GM12878 (cell line): ENCODE measurements around the gene CHD5. TPM values are rescaled to one million over a fixed set of nuclear protein-coding genes. Genes with fewer than 3 reads are reported as not detected.

Experiments used
- ATAC-seq: fragments of 200-7000 bp; cut with Tn5 transposase; 3 replicates; pipeline ENCODE4 v1.9.1; 2020; ENCODE audit warnings: mild to moderate bottlenecking, moderate library complexity
- BruUV-seq: library from RNA; stranded (reverse); fragments of 400-500 nt; replicated peaks from 2 replicates; lab custom pipeline; 2021; lab: Mats Ljungman, UMichigan
- CTCF ChIA-PET: fragments of 300-600 bp; sonication (Branson Sonifier 250); formaldehyde crosslinking; extraction: SDS; loops from one replicate; lab custom pipeline; 2021; ENCODE audit warnings: inconsistent platforms; lab: Yijun Ruan, JAX
- POLR2A ChIA-PET: fragments of 350-600 bp; formaldehyde crosslinking; extraction: SDS; loops from one replicate; lab custom pipeline; 2021; ENCODE audit warnings: inconsistent platforms; lab: Charles Lee
- RAD21 ChIA-PET: fragments of 300-600 bp; sonication (Branson Sonifier 250); formaldehyde crosslinking; loops from one replicate; lab custom pipeline; 2023; ENCODE audit warnings: antibody characterized with exemption; ENCODE audit not compliant: unreplicated experiment; lab: Charles Lee
- SMC1A ChIA-PET: fragments of 300-600 bp; sonication (Branson Sonifier 250); formaldehyde crosslinking; loops from one replicate; lab custom pipeline; 2023; ENCODE audit not compliant: unreplicated experiment, uncharacterized antibody; lab: Charles Lee
- DNase-seq: peaks from one replicate; pipeline ENCODE4 v3.0.0-alpha.2; 2011; ENCODE audit warnings: low read depth, low spot score
- FAIRE-seq: peaks from 3 replicates; lab custom pipeline; 2011; peaks lifted over from hg19 to GRCh38; lab: Jason Lieb, UNC
- H2AFZ ChIP-seq: 2 replicates; pipeline ENCODE4 v1.6.0; 2011; ENCODE audit warnings: low read depth, low read length, control low read depth; ENCODE audit not compliant: control insufficient read depth
- H3K27ac ChIP-seq: 2 replicates; pipeline ENCODE4 v1.5.1; 2011; ENCODE audit warnings: control low read depth; ENCODE audit not compliant: control insufficient read depth, insufficient read depth
- H3K27me3 ChIP-seq, 2 experiments: replicated peaks in 1 of 2; 2 replicates each; pipeline versions ENCODE4 v1.6.0 to v1.6.1; 2011; ENCODE audit warnings: low read length in 1 of 2; ENCODE audit not compliant: control insufficient read depth in 2 of 2, insufficient read depth in 2 of 2
- H3K36me3 ChIP-seq, 2 experiments: 2 replicates each; pipeline ENCODE4 v1.5.1; 2011; ENCODE audit warnings: low read length in 1 of 2; ENCODE audit not compliant: control insufficient read depth in 2 of 2, insufficient read depth in 2 of 2
- H3K4me1 ChIP-seq: 2 replicates; pipeline ENCODE4 v1.6.1; 2011; ENCODE audit warnings: mild to moderate bottlenecking, low read length, moderate library complexity, mixed read lengths; ENCODE audit not compliant: control insufficient read depth, insufficient read depth
- H3K4me2 ChIP-seq: 2 replicates; pipeline ENCODE4 v1.6.0; 2011; ENCODE audit warnings: control low read depth; ENCODE audit not compliant: control insufficient read depth, insufficient read depth
- H3K4me3 ChIP-seq: fragments of 200-600 bp; sonication (generic); 2 replicates; pipeline ENCODE4 v1.5.1; 2016
- H3K79me2 ChIP-seq: 2 replicates; pipeline ENCODE4 v1.6.0; 2011; ENCODE audit warnings: low read length; ENCODE audit not compliant: control insufficient read depth, insufficient read depth
- H3K9ac ChIP-seq: 2 replicates; pipeline ENCODE4 v1.8.0; 2011; ENCODE audit warnings: low read length, control low read depth, mixed read lengths; ENCODE audit not compliant: control insufficient read depth, insufficient read depth
- H3K9me3 ChIP-seq: replicated peaks from 3 replicates; pipeline ENCODE4 v1.5.1; 2011; ENCODE audit warnings: mild to moderate bottlenecking, low read length; ENCODE audit not compliant: control insufficient read depth, insufficient read depth
- H4K20me1 ChIP-seq: 2 replicates; pipeline ENCODE4 v1.6.0; 2011; ENCODE audit not compliant: control insufficient read depth, insufficient read depth
- BMI1 ChIP-seq: fragments of 450-650 bp; IDR thresholded peaks from 2 replicates; pipeline ENCODE4 v1.6.1; 2016; ENCODE audit warnings: mild to moderate bottlenecking, moderate library complexity, borderline replicate concordance
- CBFB ChIP-seq: IDR thresholded peaks from 2 replicates; pipeline ENCODE4 v1.6.1; 2016; ENCODE audit warnings: antibody characterized with exemption, low read depth
- HDAC2 ChIP-seq: fragments of 200-600 bp; sonication (generic); IDR thresholded peaks from 2 replicates; pipeline ENCODE4 v1.6.1; 2017
- MTA2 ChIP-seq: fragments of 450-650 bp; IDR thresholded peaks from 2 replicates; pipeline ENCODE4 v1.6.1; 2016; ENCODE audit warnings: low read depth, mild to moderate bottlenecking, moderate library complexity
- MYC ChIP-seq: IDR thresholded peaks from 2 replicates; pipeline ENCODE4 v1.6.1; 2011; ENCODE audit warnings: mild to moderate bottlenecking, low read length, moderate library complexity, inconsistent platforms; ENCODE audit not compliant: insufficient read depth, insufficient replicate concordance, insufficient read length, severe bottlenecking
- NFYA ChIP-seq: IDR thresholded peaks from 2 replicates; pipeline ENCODE4 v1.6.1; 2011; ENCODE audit warnings: low read depth, mild to moderate bottlenecking, low read length, improper control_type of control experiment, borderline replicate concordance
- NRF1 ChIP-seq: conservative IDR thresholded peaks from 2 replicates; pipeline ENCODE4 v1.6.1; 2011; ENCODE audit warnings: mild to moderate bottlenecking, low read depth, low read length, improper control_type of control experiment
- RBBP5 ChIP-seq: fragments of 200-600 bp; sonication (generic); conservative IDR thresholded peaks from 2 replicates; pipeline ENCODE4 v1.6.1; 2016
- SMAD5 ChIP-seq: IDR thresholded peaks from 2 replicates; pipeline ENCODE4 v1.6.1; 2016; ENCODE audit warnings: antibody characterized with exemption, low read depth
- SMC3 ChIP-seq: IDR thresholded peaks from 2 replicates; pipeline ENCODE4 v1.6.1; 2011; ENCODE audit warnings: low read length, improper control_type of control experiment, borderline replicate concordance
- WRNIP1 ChIP-seq: IDR thresholded peaks from 2 replicates; pipeline ENCODE4 v1.6.1; 2011; ENCODE audit warnings: low read depth, low read length, improper control_type of control experiment, borderline replicate concordance
- YBX1 ChIP-seq: fragments of 450-650 bp; IDR thresholded peaks from 2 replicates; pipeline ENCODE4 v1.6.1; 2016; ENCODE audit warnings: antibody characterized with exemption
- ZNF217 ChIP-seq: fragments of 450-650 bp; IDR thresholded peaks from 2 replicates; pipeline ENCODE4 v1.6.1; 2017; ENCODE audit warnings: antibody characterized with exemption, mild to moderate bottlenecking
- WGBS: methylation state at CpG from one replicate; pipeline ENCODE4 v1.1.6; 2016; ENCODE audit warnings: low lambda C conversion rate; ENCODE audit not compliant: insufficient replicate concordance, insufficient coverage; ENCODE audit errors: missing lambda C conversion rate; 5-methylcytosine and 5-hydroxymethylcytosine counted together
- in situ Hi-C: fragments of 300-500 bp; cut with MboI; formaldehyde crosslinking; loops from 9 replicates; pipeline ENCODE4 v1.14.3; 2018; ENCODE audit warnings: mixed read lengths
- intact Hi-C: fragments of 100-400 bp; cut with micrococcal nuclease; formaldehyde crosslinking; loops from one replicate; pipeline ENCODE4 v1.14.2; 2022; ENCODE audit not compliant: unreplicated experiment
- polyA plus RNA-seq, 11 experiments: library from polyadenylated mRNA; depleted of rRNA in 4 of 11; unstranded in 6 of 11; stranded (reverse) in 5 of 11; fragments of >200 nt; fragmentation: Nextera tagmentation in 4 of 11; fragmentation: Illumina TruSeq in 1 of 11; extraction: Ambion mirVana in 4 of 11; extraction: Trizol in 1 of 11; gene quantifications; 1 replicate in 1 of 11; 2 replicates in 10 of 11; pipeline versions ENCODE4 v1.2.1 to v1.2.3, GENCODE V29; 2011 to 2016; ENCODE audit warnings: inconsistent platforms in 2 of 11, missing spikeins in 2 of 11, low read depth in 1 of 11
- total RNA-seq, 4 experiments: library from RNA; depleted of rRNA in 3 of 4; stranded (reverse); fragments of >200 nt in 3 of 4; fragmentation: Illumina TruSeq in 1 of 4; extraction: Trizol in 1 of 4; gene quantifications; 2 replicates each; pipeline versions ENCODE4 v1.2.1 to v1.2.3, GENCODE V29; 2013 to 2021
- TF ChIP-seq, protein P1 (sequence below): IDR thresholded peaks from 2 replicates; pipeline ENCODE4 v1.6.1; 2011; ENCODE audit warnings: low read depth, low read length, improper control_type of control experiment, borderline replicate concordance

CHD5 gene
- total and polyA plus RNA-seq, 10 of the 15 experiments (the other 5 are each of a cell fraction or from before 2014, with no cell fraction given): 0.03 to 0.49 (median 0.13) TPM; not detected in 3

DNA sequence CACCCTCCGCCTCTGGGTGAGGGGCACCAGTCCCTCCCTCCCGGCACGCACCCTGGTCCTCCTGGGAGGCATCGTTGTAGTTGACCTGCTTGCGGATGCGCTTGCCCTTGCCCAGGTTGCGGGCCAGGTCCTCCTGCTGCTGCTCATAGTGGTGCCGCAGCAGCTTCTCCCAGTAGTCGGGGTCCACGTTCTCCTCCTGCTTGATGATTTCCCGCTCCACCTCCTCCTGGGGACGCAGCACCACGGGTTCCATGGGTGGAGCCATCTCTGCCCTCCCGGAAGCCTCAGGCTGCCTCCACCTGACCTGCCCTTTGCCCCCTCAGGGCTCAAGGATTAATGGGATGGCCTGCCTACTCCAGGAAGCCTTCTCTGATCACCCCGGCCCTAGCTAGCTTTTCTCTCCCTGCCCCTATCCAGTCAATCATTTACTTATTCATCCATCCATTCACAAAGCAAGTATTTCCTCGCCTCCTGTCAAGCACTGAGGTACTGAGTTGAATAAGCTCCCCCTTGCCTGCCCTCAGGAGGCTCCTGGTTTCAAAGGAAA lies 53.5 kb downstream of the CHD5 start (continued):
- TF ChIP-seq NFYA (no peak), YBX1 (no peak), MTA2 (no peak), CBFB (no peak), SMAD5 (no peak)
- TF ChIP-seq, protein P1, sequence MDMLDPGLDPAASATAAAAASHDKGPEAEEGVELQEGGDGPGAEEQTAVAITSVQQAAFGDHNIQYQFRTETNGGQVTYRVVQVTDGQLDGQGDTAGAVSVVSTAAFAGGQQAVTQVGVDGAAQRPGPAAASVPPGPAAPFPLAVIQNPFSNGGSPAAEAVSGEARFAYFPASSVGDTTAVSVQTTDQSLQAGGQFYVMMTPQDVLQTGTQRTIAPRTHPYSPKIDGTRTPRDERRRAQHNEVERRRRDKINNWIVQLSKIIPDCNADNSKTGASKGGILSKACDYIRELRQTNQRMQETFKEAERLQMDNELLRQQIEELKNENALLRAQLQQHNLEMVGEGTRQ: no peak

DNA sequence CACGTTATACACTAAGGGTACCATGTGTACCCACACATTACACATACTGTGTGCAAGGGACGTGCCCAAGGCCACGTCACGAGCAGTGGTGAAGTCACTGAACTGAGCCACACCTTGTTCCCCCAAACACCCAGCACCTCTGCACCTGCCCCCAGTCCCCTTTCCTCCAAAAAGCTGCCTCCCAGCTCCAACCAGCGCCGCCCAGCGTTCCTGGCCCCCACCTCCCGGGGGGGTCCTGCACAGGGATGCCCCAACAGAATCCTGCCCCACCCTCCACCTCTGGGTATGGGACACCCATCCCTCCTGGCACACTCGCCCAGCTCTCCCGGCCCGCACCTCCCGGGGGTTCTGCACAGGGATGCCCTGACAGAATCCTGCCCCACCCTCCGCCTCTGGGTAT lies 54.1 kb downstream of the CHD5 start:
- TF ChIP-seq BMI1 (no peak), ZNF217 (no peak), MYC (no peak), SMC3 (no peak), RBBP5 (no peak), NRF1 (no peak), HDAC2 (no peak), WRNIP1 (no peak)
- in situ Hi-C loops: no loop called here
- DNase-seq (no peak), FAIRE-seq (no peak), ATAC-seq (no peak)
- no peak overlapping the region for H3K27ac ChIP-seq
- no peaks in the 10 kb centered on the region for H3K4me1 ChIP-seq
- no peaks in the 10 kb centered on the region for H3K27me3 ChIP-seq
- intact Hi-C loops: no loop called here
- H2AFZ ChIP-seq: no peak overlapping the region
- H3K36me3 ChIP-seq: no peaks in the 10 kb centered on the region
- no peak overlapping the region for H3K4me3 ChIP-seq
- 24% methylated on average over 13 of the region's 13 CpGs for WGBS
- no peak overlapping the region for H3K4me2 ChIP-seq
- H4K20me1 ChIP-seq: no peaks in the 10 kb centered on the region
- no TSS peak for BruUV-seq
- ChIA-PET CTCF (no interaction called here), SMC1A (no interaction called here), RAD21 (no interaction called here), POLR2A (no interaction called here)
- H3K9me3 ChIP-seq: no peaks in the 10 kb centered on the region
- no peaks in the 10 kb centered on the region for H3K79me2 ChIP-seq
- no peak overlapping the region for H3K9ac ChIP-seq
